HCT116 (cell line): ENCODE results near the gene RBMS1. TPM values are rescaled to one million over a fixed set of nuclear protein-coding genes. Genes with fewer than 3 reads are reported as not detected.

Experiments used
- ATAC-seq: fragments of 200-7000 bp; cut with Tn5 transposase; 2 replicates; pipeline ENCODE4 v1.9.1; 2020; ENCODE audit warnings: mild to moderate bottlenecking, moderate library complexity
- BruUV-seq: library from RNA; stranded (reverse); fragments of 400-500 nt; replicated peaks from 2 replicates; lab custom pipeline; 2021; lab: Mats Ljungman, UMichigan
- CTCF ChIA-PET: fragments of 300-600 bp; sonication (Branson Sonifier 250); formaldehyde crosslinking; loops from one replicate; lab custom pipeline; 2021; ENCODE audit warnings: antibody characterized with exemption; lab: Charles Lee
- POLR2A ChIA-PET: fragments of 300-600, 350-600 bp; sonication (Branson Sonifier 250); formaldehyde crosslinking; loops from one replicate; lab custom pipeline; 2021; ENCODE audit warnings: antibody characterized with exemption; lab: Charles Lee
- RAD21 ChIA-PET, 2 experiments: fragments of 300-600 bp; sonication (Branson Sonifier 250); formaldehyde crosslinking; loops; one replicate each; lab custom pipeline; 2023; ENCODE audit warnings: low total read pairs in 2 of 2; ENCODE audit not compliant: uncharacterized antibody in 2 of 2, unreplicated experiment in 2 of 2, low non-redundant PET in 1 of 2; lab: Charles Lee
- DNase-seq: peaks from one replicate; pipeline ENCODE4 v3.0.0-alpha.2; 2010; ENCODE audit warnings: low read depth, low spot score
- H2AFZ ChIP-seq: fragments of 200-600 bp; shearing (Covaris generic), sonication (generic); 2 replicates; pipeline ENCODE4 v1.6.1; 2017; ENCODE audit warnings: low read depth, mixed run types, mixed read lengths, antibody characterized with exemption, low read length; ENCODE audit not compliant: poor library complexity, severe bottlenecking
- H3K27ac ChIP-seq: 2 replicates; pipeline ENCODE4 v1.5.1; 2012; ENCODE audit warnings: low read depth, low read length
- H3K27me3 ChIP-seq: fragments of 200-600 bp; sonication (generic); 2 replicates; pipeline ENCODE4 v1.6.1; 2016; ENCODE audit warnings: mixed run types, low read length, mixed read lengths; ENCODE audit not compliant: insufficient read depth
- H3K36me3 ChIP-seq, 2 experiments: fragments of 200-500 bp in 1 of 2; fragments of 200-600 bp in 1 of 2; sonication (Bioruptor generic) in 1 of 2; sonication (generic) in 1 of 2; 2 replicates each; pipeline versions ENCODE4 v1.5.1 to v1.6.1; 2014 to 2016; ENCODE audit warnings: low read length in 2 of 2, inconsistent platforms in 1 of 2, mixed read lengths in 1 of 2, mixed run types in 1 of 2; ENCODE audit not compliant: insufficient read depth in 2 of 2, control insufficient read depth in 1 of 2
- H3K4me1 ChIP-seq, 2 experiments: fragments of 200-600 bp in 1 of 2; sonication (generic) in 1 of 2; 2 replicates each; pipeline versions ENCODE4 v1.5.1 to v1.6.1; 2012 to 2017; ENCODE audit warnings: low read length in 2 of 2, inconsistent platforms in 1 of 2, mild to moderate bottlenecking in 1 of 2, mixed read lengths in 1 of 2, mixed run types in 1 of 2, moderate library complexity in 1 of 2; ENCODE audit not compliant: insufficient read depth in 2 of 2, control insufficient read depth in 1 of 2
- H3K4me2 ChIP-seq: fragments of 200-600 bp; sonication (generic); 2 replicates; pipeline ENCODE4 v1.6.1; 2017; ENCODE audit warnings: mixed run types, low read length, mixed read lengths
- H3K4me3 ChIP-seq, 2 experiments: fragments of 200-600 bp in 1 of 2; sonication (generic) in 1 of 2; replicated peaks in 1 of 2; 2 replicates each; pipeline ENCODE4 v1.5.1; 2011 to 2016; ENCODE audit warnings: low read length in 2 of 2, control low read depth in 1 of 2, low read depth in 1 of 2, mild to moderate bottlenecking in 1 of 2, mixed read lengths in 1 of 2, mixed run types in 1 of 2
- H3K79me2 ChIP-seq: fragments of 200-600 bp; sonication (generic); 2 replicates; pipeline ENCODE4 v1.6.1; 2017; ENCODE audit warnings: mild to moderate bottlenecking, mixed run types, low read length, moderate library complexity, mixed read lengths; ENCODE audit not compliant: insufficient read depth
- H3K9ac ChIP-seq: fragments of 200-600 bp; sonication (generic); 2 replicates; pipeline ENCODE4 v1.6.1; 2016; ENCODE audit warnings: low read length, mixed read lengths
- H3K9me2 ChIP-seq: fragments of 200-600 bp; sonication (generic), shearing (Covaris generic); 2 replicates; pipeline ENCODE4 v1.6.1; 2017; ENCODE audit warnings: mixed run types, mild to moderate bottlenecking, moderate library complexity; ENCODE audit not compliant: insufficient read depth
- H3K9me3 ChIP-seq, 2 experiments: fragments of 200-500 bp in 1 of 2; fragments of 200-600 bp in 1 of 2; sonication (Bioruptor generic) in 1 of 2; sonication (generic) in 1 of 2; 2 replicates each; pipeline ENCODE4 v1.6.1; 2014 to 2017; ENCODE audit warnings: low read length in 2 of 2, mixed read lengths in 2 of 2, inconsistent platforms in 1 of 2, low read depth in 1 of 2, mild to moderate bottlenecking in 1 of 2, mixed run types in 1 of 2, moderate library complexity in 1 of 2; ENCODE audit not compliant: control insufficient read depth in 1 of 2, insufficient read depth in 1 of 2
- H4K20me1 ChIP-seq: fragments of 200-600 bp; sonication (generic), shearing (Covaris generic); 2 replicates; pipeline ENCODE4 v1.6.1; 2017; ENCODE audit warnings: mixed run types, mild to moderate bottlenecking, moderate library complexity; ENCODE audit not compliant: insufficient read depth
- CEBPB ChIP-seq: IDR thresholded peaks from 2 replicates; pipeline ENCODE4 v1.6.1; 2012; ENCODE audit warnings: low read depth
- ELF1 ChIP-seq: IDR thresholded peaks from 2 replicates; pipeline ENCODE4 v1.6.1; 2012; ENCODE audit warnings: low read depth, borderline replicate concordance
- EZH2 ChIP-seq: fragments of 200-600 bp; sonication (generic); IDR thresholded peaks from 2 replicates; pipeline ENCODE4 v1.6.1; 2017; ENCODE audit warnings: antibody characterized with exemption, mixed run types
- POLR2A ChIP-seq: IDR thresholded peaks from 2 replicates; pipeline ENCODE4 v1.7.0; 2011; ENCODE audit warnings: borderline replicate concordance; ENCODE audit not compliant: insufficient read depth, insufficient read length; ENCODE audit errors: extremely low read depth
- POLR2AphosphoS5 ChIP-seq: IDR thresholded peaks from 2 replicates; pipeline ENCODE4 v1.6.1; 2011; ENCODE audit warnings: mild to moderate bottlenecking, low read depth, low read length, moderate library complexity
- TCF7L2 ChIP-seq: IDR thresholded peaks from 2 replicates; pipeline ENCODE4 v1.7.0; 2011; ENCODE audit warnings: borderline replicate concordance, inconsistent platforms; ENCODE audit not compliant: insufficient read depth, insufficient read length; ENCODE audit errors: extremely low read depth
- intact Hi-C: fragments of 100-400 bp; cut with micrococcal nuclease; formaldehyde crosslinking; loops from 2 replicates; pipeline ENCODE4 v1.10.0; 2022
- total RNA-seq: library from RNA; stranded (reverse); gene quantifications from one replicate; pipeline ENCODE4 v1.2.1, GENCODE V29; 2021; ENCODE audit not compliant: unreplicated experiment
- TF ChIP-seq, protein P1 (sequence below): IDR thresholded peaks from 2 replicates; pipeline ENCODE4 v1.6.1; 2012; ENCODE audit warnings: low read depth
- TF ChIP-seq, protein P2 (sequence below): IDR thresholded peaks from 2 replicates; pipeline ENCODE4 v1.6.1; 2012

RBMS1 gene
- total RNA-seq, 1 experiment from 2014 or later: 17.6 TPM

DNA sequence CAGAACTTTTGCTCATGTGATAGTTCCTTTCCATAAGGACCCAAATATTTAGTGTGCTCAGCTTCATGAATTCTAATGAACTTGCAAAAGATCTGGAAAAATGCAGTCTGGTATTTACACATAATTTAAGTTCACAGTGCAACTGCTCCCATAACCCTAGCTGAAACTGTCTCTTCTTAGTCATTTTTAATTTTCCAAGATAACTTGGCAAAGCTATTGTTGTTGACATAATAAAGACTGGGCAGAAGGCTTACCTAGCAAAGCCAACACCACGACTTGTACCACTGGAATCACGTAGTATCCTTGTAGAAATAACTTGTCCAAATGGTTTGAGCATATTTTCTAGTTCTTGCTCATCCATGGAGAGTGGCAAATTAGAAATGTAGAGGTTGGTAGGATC is 190.5 kb downstream of the RBMS1 start:
- intact Hi-C loops: no loop called here
- POLR2A ChIA-PET: no interaction called here
- H3K9me3 ChIP-seq: no peaks in the 10 kb centered on the region
- no peaks in the 10 kb centered on the region for H3K9me2 ChIP-seq
- H3K9ac ChIP-seq: no peak overlapping the region
- H3K4me2 ChIP-seq: no peak overlapping the region
- H3K36me3 ChIP-seq: no peaks in the 10 kb centered on the region
- no peaks in the 10 kb centered on the region for H3K27me3 ChIP-seq
- TF ChIP-seq, protein P1, sequence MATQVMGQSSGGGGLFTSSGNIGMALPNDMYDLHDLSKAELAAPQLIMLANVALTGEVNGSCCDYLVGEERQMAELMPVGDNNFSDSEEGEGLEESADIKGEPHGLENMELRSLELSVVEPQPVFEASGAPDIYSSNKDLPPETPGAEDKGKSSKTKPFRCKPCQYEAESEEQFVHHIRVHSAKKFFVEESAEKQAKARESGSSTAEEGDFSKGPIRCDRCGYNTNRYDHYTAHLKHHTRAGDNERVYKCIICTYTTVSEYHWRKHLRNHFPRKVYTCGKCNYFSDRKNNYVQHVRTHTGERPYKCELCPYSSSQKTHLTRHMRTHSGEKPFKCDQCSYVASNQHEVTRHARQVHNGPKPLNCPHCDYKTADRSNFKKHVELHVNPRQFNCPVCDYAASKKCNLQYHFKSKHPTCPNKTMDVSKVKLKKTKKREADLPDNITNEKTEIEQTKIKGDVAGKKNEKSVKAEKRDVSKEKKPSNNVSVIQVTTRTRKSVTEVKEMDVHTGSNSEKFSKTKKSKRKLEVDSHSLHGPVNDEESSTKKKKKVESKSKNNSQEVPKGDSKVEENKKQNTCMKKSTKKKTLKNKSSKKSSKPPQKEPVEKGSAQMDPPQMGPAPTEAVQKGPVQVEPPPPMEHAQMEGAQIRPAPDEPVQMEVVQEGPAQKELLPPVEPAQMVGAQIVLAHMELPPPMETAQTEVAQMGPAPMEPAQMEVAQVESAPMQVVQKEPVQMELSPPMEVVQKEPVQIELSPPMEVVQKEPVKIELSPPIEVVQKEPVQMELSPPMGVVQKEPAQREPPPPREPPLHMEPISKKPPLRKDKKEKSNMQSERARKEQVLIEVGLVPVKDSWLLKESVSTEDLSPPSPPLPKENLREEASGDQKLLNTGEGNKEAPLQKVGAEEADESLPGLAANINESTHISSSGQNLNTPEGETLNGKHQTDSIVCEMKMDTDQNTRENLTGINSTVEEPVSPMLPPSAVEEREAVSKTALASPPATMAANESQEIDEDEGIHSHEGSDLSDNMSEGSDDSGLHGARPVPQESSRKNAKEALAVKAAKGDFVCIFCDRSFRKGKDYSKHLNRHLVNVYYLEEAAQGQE: no peak
- no peak for TF ChIP-seq POLR2A
- TF ChIP-seq CEBPB: no peak
- TF ChIP-seq, protein P2, sequence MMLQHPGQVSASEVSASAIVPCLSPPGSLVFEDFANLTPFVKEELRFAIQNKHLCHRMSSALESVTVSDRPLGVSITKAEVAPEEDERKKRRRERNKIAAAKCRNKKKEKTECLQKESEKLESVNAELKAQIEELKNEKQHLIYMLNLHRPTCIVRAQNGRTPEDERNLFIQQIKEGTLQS: no peak
- TF ChIP-seq TCF7L2: no peak
- no peak for TF ChIP-seq POLR2AphosphoS5
- no peak for TF ChIP-seq ELF1
- no peak for TF ChIP-seq EZH2
- TF ChIP-seq, all 23 proteins: peak for 0
- Histone ChIP-seq H3K4me3 (no peak overlapping the region), H3K4me1 (no peaks in the 10 kb centered on the region), H3K79me2 (no peaks in the 10 kb centered on the region), H4K20me1 (no peaks in the 10 kb centered on the region; the same call in 1 of the 2 replicates), H2AFZ (no peak overlapping the region), H3K27ac (no peak overlapping the region)
- ATAC-seq (no peak), DNase-seq (no peak)
- BruUV-seq: no TSS peak
- CTCF ChIA-PET: no interaction called here
- RAD21 ChIA-PET: no interaction called here
